Heart left ventricle (tissue), 13 donors: ENCODE data around the gene DLX5.

Experiments used
- POLR2A ChIP-seq, 2 donors: fragments of 450-650 bp; IDR thresholded peaks; one replicate each; pipeline ENCODE4 v1.6.1; 2017; ENCODE audit warnings: antibody characterized with exemption in 2 of 2, mild to moderate bottlenecking in 2 of 2, moderate library complexity in 2 of 2
- TF ChIP-seq, protein P1 (sequence below), 12 donors: fragments of 200-600 bp; sonication (generic) in 4 of 12; IDR thresholded peaks; one replicate each; pipeline versions ENCODE4 v1.5.0 to v1.8.0; 2018 to 2022; ENCODE audit warnings: antibody characterized with exemption in 12 of 12, mild to moderate bottlenecking in 5 of 12
- donor health status: ischemic (EF 13 %, LVEDD 7.1; RV severe dilation, severe dysfunction).
- donor health status: DM: no; HTN: yes; CAD: no.
- donor health status: DM: no; HTN: no; CAD: no.
- donor health status: ischemic (EF 25% LVEDD 6.9; RV normal size, moderate dysfunction).
- donor health status: ischemic (EF 25% LVEDD 5.7; RV mildly dilated, moderate dysfunction).
- donor health status: ischemic (EF 35%, LVEDD 5.7; RV mildly dilated, moderate dysfunction).
- donor health status: nonischemic (EF 11% LVEDD 7.7; RV severe dilation, severe dysfunction).
- donor health status: DM: yes; HTN: yes; CAD: no.
- donor health status: PGD.
- donor health status: ischemic (EF 29% LVEDD 5.4; RV normal size, mild dysfunction).
- donor health status: nonischemic (EF 23%, LVEDD 6.1; RV moderate dilation, normal function).

DNA sequence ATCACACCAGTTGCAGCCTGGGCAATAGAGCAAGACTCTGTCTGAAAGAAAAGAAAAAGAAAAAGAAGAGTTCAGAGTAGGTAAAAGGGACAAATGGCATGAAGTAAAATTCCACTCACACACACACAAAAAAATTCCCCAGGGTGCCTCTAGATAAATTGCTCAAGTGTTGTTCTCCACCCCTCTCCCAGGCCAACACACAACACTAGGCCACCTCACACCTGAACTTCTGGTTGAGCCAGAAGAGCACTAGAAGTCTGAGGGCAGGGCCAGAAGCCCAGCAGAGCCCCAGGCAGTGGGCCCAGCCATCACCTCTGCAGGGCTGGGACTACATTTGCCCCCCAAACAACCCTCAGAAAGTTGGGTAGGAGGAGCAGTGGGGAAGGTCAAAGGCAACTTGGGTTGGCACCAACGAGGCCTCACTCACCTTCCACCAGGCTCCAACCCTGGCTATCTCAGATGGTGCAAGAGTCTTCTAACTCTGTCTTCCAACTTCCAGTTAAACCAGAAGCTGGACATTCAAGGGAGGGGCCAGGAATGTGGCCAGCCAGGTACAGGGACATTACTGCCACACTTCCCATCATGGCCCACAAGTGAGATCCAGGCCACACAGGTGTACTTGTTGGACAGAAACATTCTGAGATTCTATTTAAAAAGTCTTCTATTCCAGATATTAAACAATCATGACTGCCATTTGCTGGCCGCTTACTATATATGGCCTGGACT, 44.9 kb downstream of the DLX5 start:
- TF ChIP-seq, protein P1, sequence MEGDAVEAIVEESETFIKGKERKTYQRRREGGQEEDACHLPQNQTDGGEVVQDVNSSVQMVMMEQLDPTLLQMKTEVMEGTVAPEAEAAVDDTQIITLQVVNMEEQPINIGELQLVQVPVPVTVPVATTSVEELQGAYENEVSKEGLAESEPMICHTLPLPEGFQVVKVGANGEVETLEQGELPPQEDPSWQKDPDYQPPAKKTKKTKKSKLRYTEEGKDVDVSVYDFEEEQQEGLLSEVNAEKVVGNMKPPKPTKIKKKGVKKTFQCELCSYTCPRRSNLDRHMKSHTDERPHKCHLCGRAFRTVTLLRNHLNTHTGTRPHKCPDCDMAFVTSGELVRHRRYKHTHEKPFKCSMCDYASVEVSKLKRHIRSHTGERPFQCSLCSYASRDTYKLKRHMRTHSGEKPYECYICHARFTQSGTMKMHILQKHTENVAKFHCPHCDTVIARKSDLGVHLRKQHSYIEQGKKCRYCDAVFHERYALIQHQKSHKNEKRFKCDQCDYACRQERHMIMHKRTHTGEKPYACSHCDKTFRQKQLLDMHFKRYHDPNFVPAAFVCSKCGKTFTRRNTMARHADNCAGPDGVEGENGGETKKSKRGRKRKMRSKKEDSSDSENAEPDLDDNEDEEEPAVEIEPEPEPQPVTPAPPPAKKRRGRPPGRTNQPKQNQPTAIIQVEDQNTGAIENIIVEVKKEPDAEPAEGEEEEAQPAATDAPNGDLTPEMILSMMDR (IDR thresholded peaks at IDR 0.05), result no peak
- no peak for TF ChIP-seq POLR2A (IDR thresholded peaks at IDR 0.05)
